ENCODE measurements around the gene RHOXF2B.
A peak's percentile ranks its signal among the peaks of the same experiment; 100 is the strongest.
"Not testable (repeated sequence)": the region's sequence is repeated elsewhere in the genome, so short reads cannot be mapped to it uniquely, and the experiment has no call there.

The RHOXF2B gene

GRCh38 chrX:120077590-120077989 lies at the start of gene RHOXF2B:
RHOXF2B (minus strand) TSS chrX:120077690; CDS start chrX:120077552, 138 bp downstream.
- H3K36me3 ChIP-seq, H3K4me2 ChIP-seq, H3K4me3 ChIP-seq, H3K27me3 ChIP-seq, H3K9me3 ChIP-seq, H3K9ac ChIP-seq, H3K27ac ChIP-seq, H3K4me1 ChIP-seq, H4K20me1 ChIP-seq: not testable (repeated sequence)

- H3K9ac ChIP-seq, result no peak overlapping the region
- H3K4me3 ChIP-seq, result no peak overlapping the region
- no peaks in the 10 kb centered on the region for H3K36me3 ChIP-seq
- H3K4me2 ChIP-seq, result peak overlapping the region; percentile 25
- no peaks in the 10 kb centered on the region for H3K27me3 ChIP-seq
- TF ChIP-seq Cebpa-rat (IDR thresholded peaks at IDR 0.05), result no peak
- H3K9me3 ChIP-seq, result peaks cover 4% of the 10 kb centered on the region; the same call in 1 of the 2 replicates
- H4K20me1 ChIP-seq, result no peaks in the 10 kb centered on the region
- peaks cover 12% of the 10 kb centered on the region for H3K4me1 ChIP-seq
- H3K27ac ChIP-seq, result no peak overlapping the region
Observed at GRCh38 chrX:120125444-120125843, 48.0 kb upstream of the RHOXF2B start.

- Histone ChIP-seq H3K4me3 (no peak overlapping the region), H3K4me1 (peaks cover 8% of the 10 kb centered on the region), H3K9me3 (no peaks in the 10 kb centered on the region; the same call in 1 of the 2 replicates), H3K4me2 (no peak overlapping the region), H3K36me3 (no peaks in the 10 kb centered on the region), H3K27ac (no peak overlapping the region), H4K20me1 (no peaks in the 10 kb centered on the region), H3K9ac (no peak overlapping the region), H3K27me3 (no peaks in the 10 kb centered on the region)
- no peak for TF ChIP-seq Cebpa-rat (IDR thresholded peaks at IDR 0.05)
Observed at GRCh38 chrX:120120223-120120622, 42.7 kb upstream of the RHOXF2B start.

- H3K9ac ChIP-seq, result no peak within 1 kb of the TSS
- no peaks in the 10 kb centered on the region for H3K4me1 ChIP-seq
- H3K4me3 ChIP-seq, result no peak within 1 kb of the TSS
- H3K27ac ChIP-seq, result no peak within 1 kb of the TSS
- H4K20me1 ChIP-seq, result no peaks in the 10 kb centered on the region
- H3K27me3 ChIP-seq, result no peaks in the 10 kb centered on the region
- H3K36me3 ChIP-seq, result no peaks in the 10 kb centered on the region
- TF ChIP-seq Cebpa-rat (IDR thresholded peaks at IDR 0.05), result no peak
- H3K9me3 ChIP-seq, result no peaks in the 10 kb centered on the region; the same call in 1 of the 2 replicates
- no peak within 1 kb of the TSS for H3K4me2 ChIP-seq
Observed at GRCh38 chrX:120115438-120115963, 38.0 kb upstream of the RHOXF2B start, which contains the start of gene RHOXF1. RHOXF1 (minus strand) TSS chrX:120115913; CDS start chrX:120115862, 51 bp downstream.

GRCh38 chrX:120111611-120112010 lies 34.1 kb upstream of the RHOXF2B start:
- no peak for TF ChIP-seq Cebpa-rat (IDR thresholded peaks at IDR 0.05)
- Histone ChIP-seq H3K27ac (no peak overlapping the region), H3K4me1 (no peaks in the 10 kb centered on the region), H3K9me3 (no peaks in the 10 kb centered on the region; the same call in 1 of the 2 replicates), H4K20me1 (no peaks in the 10 kb centered on the region), H3K9ac (no peak overlapping the region), H3K36me3 (no peaks in the 10 kb centered on the region), H3K27me3 (no peaks in the 10 kb centered on the region), H3K4me2 (no peak overlapping the region), H3K4me3 (no peak overlapping the region)

- no peak for TF ChIP-seq Cebpa-rat (IDR thresholded peaks at IDR 0.05)
- Histone ChIP-seq H3K4me3 (no peak overlapping the region), H3K9ac (no peak overlapping the region), H3K27me3 (no peaks in the 10 kb centered on the region), H3K27ac (no peak overlapping the region), H3K4me2 (no peak overlapping the region), H3K4me1 (no peaks in the 10 kb centered on the region), H4K20me1 (no peaks in the 10 kb centered on the region), H3K36me3 (no peaks in the 10 kb centered on the region), H3K9me3 (peaks cover 12% of the 10 kb centered on the region)
Observed at GRCh38 chrX:120109378-120109777, 31.9 kb upstream of the RHOXF2B start.

GRCh38 chrX:120104707-120105106 lies 27.2 kb upstream of the RHOXF2B start:
- peaks cover 55% of the 10 kb centered on the region for H3K9me3 ChIP-seq
- not testable (repeated sequence) for H3K36me3 ChIP-seq, H3K27me3 ChIP-seq, H3K4me2 ChIP-seq, H3K4me3 ChIP-seq, H3K4me1 ChIP-seq, H3K27ac ChIP-seq, H3K9ac ChIP-seq, H4K20me1 ChIP-seq

GRCh38 chrX:120101057-120101456 lies 23.6 kb upstream of the RHOXF2B start:
- H3K9ac ChIP-seq, H3K4me3 ChIP-seq, H3K27ac ChIP-seq, H3K36me3 ChIP-seq, H3K27me3 ChIP-seq, H3K4me1 ChIP-seq, H3K4me2 ChIP-seq, H4K20me1 ChIP-seq: not testable (repeated sequence)
- peaks cover 70% of the 10 kb centered on the region for H3K9me3 ChIP-seq

- Histone ChIP-seq H3K9ac (no peak overlapping the region), H3K9me3 (no peaks in the 10 kb centered on the region), H3K27me3 (no peaks in the 10 kb centered on the region), H3K4me1 (no peaks in the 10 kb centered on the region), H3K4me3 (no peak overlapping the region), H3K36me3 (no peaks in the 10 kb centered on the region), H3K4me2 (no peak overlapping the region), H4K20me1 (no peaks in the 10 kb centered on the region), H3K27ac (no peak overlapping the region)
- TF ChIP-seq Cebpa-rat (IDR thresholded peaks at IDR 0.05), result no peak
Observed at GRCh38 chrX:120090208-120090607, 12.7 kb upstream of the RHOXF2B start.

- H3K4me3 ChIP-seq, result no peak overlapping the region
- H3K36me3 ChIP-seq, result no peaks in the 10 kb centered on the region
- no peaks in the 10 kb centered on the region for H3K27me3 ChIP-seq
- H4K20me1 ChIP-seq, result no peaks in the 10 kb centered on the region
- no peak overlapping the region for H3K27ac ChIP-seq
- no peaks in the 10 kb centered on the region for H3K9me3 ChIP-seq
- H3K4me1 ChIP-seq, result no peaks in the 10 kb centered on the region
- no peak overlapping the region for H3K4me2 ChIP-seq
- H3K9ac ChIP-seq, result no peak overlapping the region
- no peak for TF ChIP-seq Cebpa-rat (IDR thresholded peaks at IDR 0.05)
Observed at GRCh38 chrX:120087289-120088017, 10.0 kb upstream of the RHOXF2B start.

- not testable (repeated sequence) for H3K4me3 ChIP-seq
Observed at GRCh38 chrX:120085553-120086185, 8.2 kb upstream of the RHOXF2B start.

GRCh38 chrX:120066169-120066568 lies 11.3 kb downstream of the RHOXF2B start:
- H3K4me2 ChIP-seq, H3K9me3 ChIP-seq, H4K20me1 ChIP-seq, H3K4me3 ChIP-seq, H3K9ac ChIP-seq, H3K27me3 ChIP-seq, H3K36me3 ChIP-seq, H3K4me1 ChIP-seq, H3K27ac ChIP-seq: not testable (repeated sequence)

More at GRCh38 chrX:120085553-120086185, 8.2 kb upstream of the RHOXF2B start:
- not testable (repeated sequence) for H4K20me1 ChIP-seq, H3K9ac ChIP-seq, H3K9me3 ChIP-seq, H3K27ac ChIP-seq, H3K36me3 ChIP-seq, H3K4me1 ChIP-seq, H3K27me3 ChIP-seq, H3K4me2 ChIP-seq

GRCh38 chrX:120042712-120043111 lies 34.8 kb downstream of the RHOXF2B start:
- not testable (repeated sequence) for H3K27me3 ChIP-seq, H3K36me3 ChIP-seq, H3K27ac ChIP-seq, H4K20me1 ChIP-seq, H3K4me3 ChIP-seq, H3K9ac ChIP-seq, H3K4me1 ChIP-seq, H3K4me2 ChIP-seq, H3K9me3 ChIP-seq

- H3K4me2 ChIP-seq, H3K9me3 ChIP-seq, H3K27ac ChIP-seq, H3K36me3 ChIP-seq, H3K4me1 ChIP-seq, H4K20me1 ChIP-seq, H3K4me3 ChIP-seq, H3K27me3 ChIP-seq, H3K9ac ChIP-seq: not testable (repeated sequence)
Observed at GRCh38 chrX:120042247-120042646, 35.2 kb downstream of the RHOXF2B start.
